Heart left ventricle (tissue), 16 donors: ENCODE results near the gene LAMB1. TPM values are rescaled to one million over a fixed set of nuclear protein-coding genes. Genes with fewer than 3 reads are reported as not detected.

Experiments used
- ATAC-seq, 4 donors: fragments of 200-7000 bp; cut with Tn5 transposase; one replicate each; pipeline ENCODE4 v1.9.1; 2020 to 2022; ENCODE audit warnings: moderate library complexity in 4 of 4, mild to moderate bottlenecking in 3 of 4, moderate number of reproducible peaks in 1 of 4
- DNase-seq, 5 donors: peaks; one replicate each; pipeline ENCODE4 v3.0.0-alpha.2; 2020
- H3K27ac ChIP-seq, 12 donors: fragments of 200-600 bp; sonication (generic) in 4 of 12; one replicate each; pipeline versions ENCODE4 v1.5.0 to v1.8.0; 2016 to 2022; ENCODE audit warnings: mild to moderate bottlenecking in 2 of 12
- H3K27me3 ChIP-seq, 9 donors: fragments of 200-600 bp; sonication (generic) in 2 of 9; one replicate each; pipeline versions ENCODE4 v1.5.1 to v1.8.0; 2016 to 2022; ENCODE audit warnings: mild to moderate bottlenecking in 3 of 9
- H3K36me3 ChIP-seq, 9 donors: fragments of 200-600 bp; sonication (generic) in 2 of 9; one replicate each; pipeline versions ENCODE4 v1.5.0 to v1.8.0; 2018 to 2022; ENCODE audit warnings: mild to moderate bottlenecking in 2 of 9
- H3K4me1 ChIP-seq, 12 donors: fragments of 200-600 bp; sonication (generic) in 4 of 12; one replicate each; pipeline versions ENCODE4 v1.5.0 to v1.8.0; 2016 to 2022; ENCODE audit warnings: mild to moderate bottlenecking in 3 of 12
- H3K4me3 ChIP-seq, 12 donors: fragments of 200-600 bp; sonication (generic) in 4 of 12; one replicate each; pipeline versions ENCODE4 v1.5.0 to v1.8.0; 2017 to 2022; ENCODE audit warnings: mild to moderate bottlenecking in 9 of 12, moderate library complexity in 4 of 12
- H3K9me3 ChIP-seq, 12 donors: fragments of 200-600 bp; sonication (generic) in 4 of 12; one replicate each; pipeline versions ENCODE4 v1.5.0 to v1.8.0; 2016 to 2022; ENCODE audit warnings: mild to moderate bottlenecking in 1 of 12
- POLR2A ChIP-seq, 2 donors: fragments of 450-650 bp; IDR thresholded peaks; one replicate each; pipeline ENCODE4 v1.6.1; 2017; ENCODE audit warnings: antibody characterized with exemption in 2 of 2, mild to moderate bottlenecking in 2 of 2, moderate library complexity in 2 of 2
- WGBS, 4 donors: extraction: QIAGEN DNeasy Blood & Tissue Kit in 2 of 4; methylation state at CpG; one replicate each; pipeline versions ENCODE4 v1.1.5 to v1.1.7; 2013 to 2018; 5-methylcytosine and 5-hydroxymethylcytosine counted together
- intact Hi-C, 10 donors: fragments of 100-400 bp; cut with DNase I; formaldehyde crosslinking; loops; one replicate each; pipeline versions ENCODE4 v1.11.1 to v1.14.2; 2022
- polyA plus RNA-seq, 2 donors: library from polyadenylated mRNA; stranded (reverse); fragments of 200-250 nt; gene quantifications; one replicate each; pipeline ENCODE4 v1.2.3, GENCODE V29; 2013
- total RNA-seq, 9 donors: library from RNA; depleted of rRNA in 2 of 9; stranded (reverse); fragments of >200 nt in 2 of 9; fragmentation: NEBNext Ultra II Directional in 3 of 9; extraction: Animal tissue kit (Norgen Biotek cat#: 25700) in 3 of 9; gene quantifications; one replicate each; pipeline versions ENCODE4 v1.1.0 to v1.2.4, GENCODE V29; 2016 to 2023
- TF ChIP-seq, protein P1 (sequence below), 12 donors: fragments of 200-600 bp; sonication (generic) in 4 of 12; IDR thresholded peaks; one replicate each; pipeline versions ENCODE4 v1.5.0 to v1.8.0; 2018 to 2022; ENCODE audit warnings: antibody characterized with exemption in 12 of 12, mild to moderate bottlenecking in 5 of 12
- donor health status: ischemic (EF 13 %, LVEDD 7.1; RV severe dilation, severe dysfunction).
- donor health status: healthy with polysubstance abuse.
- donor health status: DM: no; HTN: yes; CAD: no.
- donor health status: DM: no; HTN: no; CAD: no.
- donor health status: ischemic (EF 25% LVEDD 6.9; RV normal size, moderate dysfunction).
- donor health status: ischemic (EF 25% LVEDD 5.7; RV mildly dilated, moderate dysfunction).
- donor health status: healthy.
- donor health status: DM: yes; HTN: yes; CAD: no.
- donor health status: ischemic (EF 35%, LVEDD 5.7; RV mildly dilated, moderate dysfunction).
- donor health status: nonischemic (EF 11% LVEDD 7.7; RV severe dilation, severe dysfunction).
- donor health status: DM: yes; HTN: yes; CAD: no.
- donor health status: PGD.
- donor health status: ischemic (EF 29% LVEDD 5.4; RV normal size, mild dysfunction).
- donor health status: nonischemic (EF 23%, LVEDD 6.1; RV moderate dilation, normal function).

Gene LAMB1
- total and polyA plus RNA-seq, 11 donors, result 29.1 to 121 (median 55.9) TPM

DNA sequence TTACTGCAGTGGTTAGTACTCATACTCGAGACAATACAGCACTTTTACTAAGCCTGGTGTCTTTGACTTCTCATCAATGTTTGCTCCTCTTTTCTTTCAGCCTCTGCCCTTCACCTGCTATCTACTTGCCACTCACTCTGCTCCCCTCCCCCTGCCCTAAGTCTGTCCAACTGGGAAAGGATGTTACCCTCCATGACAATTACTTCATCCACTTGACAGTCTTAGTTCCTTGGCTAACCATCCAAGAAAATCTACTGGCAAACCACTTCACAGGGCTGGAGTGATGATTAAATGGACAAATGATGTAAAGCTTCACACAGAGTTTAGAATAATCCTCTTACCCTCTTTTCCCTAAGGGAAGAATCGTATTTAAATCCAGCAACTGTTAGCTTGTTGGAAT, 120.2 kb downstream of the LAMB1 start:
- Histone ChIP-seq H3K9me3 (no peaks in the 10 kb centered on the region), H3K36me3 (no peaks in the 10 kb centered on the region), H3K4me3 (no peak overlapping the region), H3K27me3 (no peaks in the 10 kb centered on the region), H3K27ac (no peak overlapping the region), H3K4me1 (peaks cover 0 to 4% (median 0%) of the 10 kb centered on the region in 12 donors)
- ATAC-seq, result no peak
- TF ChIP-seq, protein P1, sequence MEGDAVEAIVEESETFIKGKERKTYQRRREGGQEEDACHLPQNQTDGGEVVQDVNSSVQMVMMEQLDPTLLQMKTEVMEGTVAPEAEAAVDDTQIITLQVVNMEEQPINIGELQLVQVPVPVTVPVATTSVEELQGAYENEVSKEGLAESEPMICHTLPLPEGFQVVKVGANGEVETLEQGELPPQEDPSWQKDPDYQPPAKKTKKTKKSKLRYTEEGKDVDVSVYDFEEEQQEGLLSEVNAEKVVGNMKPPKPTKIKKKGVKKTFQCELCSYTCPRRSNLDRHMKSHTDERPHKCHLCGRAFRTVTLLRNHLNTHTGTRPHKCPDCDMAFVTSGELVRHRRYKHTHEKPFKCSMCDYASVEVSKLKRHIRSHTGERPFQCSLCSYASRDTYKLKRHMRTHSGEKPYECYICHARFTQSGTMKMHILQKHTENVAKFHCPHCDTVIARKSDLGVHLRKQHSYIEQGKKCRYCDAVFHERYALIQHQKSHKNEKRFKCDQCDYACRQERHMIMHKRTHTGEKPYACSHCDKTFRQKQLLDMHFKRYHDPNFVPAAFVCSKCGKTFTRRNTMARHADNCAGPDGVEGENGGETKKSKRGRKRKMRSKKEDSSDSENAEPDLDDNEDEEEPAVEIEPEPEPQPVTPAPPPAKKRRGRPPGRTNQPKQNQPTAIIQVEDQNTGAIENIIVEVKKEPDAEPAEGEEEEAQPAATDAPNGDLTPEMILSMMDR (IDR thresholded peaks at IDR 0.05), result no peak
- TF ChIP-seq POLR2A (IDR thresholded peaks at IDR 0.05), result no peak
- intact Hi-C loops, result no loop called here
- WGBS, 4 donors, result 75 to 81% (median 79%) methylated on average over 2 of the region's 2 CpGs
- DNase-seq, result no peak

DNA sequence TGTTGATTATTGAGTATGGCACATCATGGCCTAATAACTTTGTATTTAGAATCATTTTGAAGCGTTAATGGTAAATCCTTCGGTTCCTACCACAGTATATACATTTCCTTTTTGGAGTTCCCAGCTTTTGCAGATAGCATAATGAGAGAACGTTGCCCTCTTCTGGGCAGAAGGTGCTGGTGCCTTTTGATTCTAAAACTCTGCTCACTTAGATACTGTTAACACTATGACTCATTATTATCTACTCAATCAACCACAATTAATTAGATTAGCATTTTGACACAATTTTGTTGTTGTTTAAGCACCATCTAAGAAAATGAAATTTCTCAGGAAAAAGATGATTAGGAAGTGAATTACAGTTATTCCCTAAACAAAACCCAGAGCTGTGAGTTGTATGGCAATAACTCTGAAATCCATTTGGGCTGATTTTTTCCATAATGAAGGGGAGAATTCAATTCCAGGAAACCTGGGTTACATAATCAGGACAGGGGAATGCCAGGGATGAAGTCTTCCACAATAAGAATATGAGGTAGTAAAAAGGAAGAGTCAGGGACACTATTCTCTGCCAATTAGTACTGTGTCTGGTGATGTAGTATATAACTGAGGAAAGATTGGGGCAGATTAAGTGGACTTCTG, 123.4 kb downstream of the LAMB1 start:
- intact Hi-C loops, result loop anchor here in 9 of 10 donors (2.0 to 10.0 kb wide), 9 partner anchors 265 to 935 kb away; partner anchors contain the start of genes COG5 (in 1 of the 9) and DUS4L (in 1 of the 9)

DNA sequence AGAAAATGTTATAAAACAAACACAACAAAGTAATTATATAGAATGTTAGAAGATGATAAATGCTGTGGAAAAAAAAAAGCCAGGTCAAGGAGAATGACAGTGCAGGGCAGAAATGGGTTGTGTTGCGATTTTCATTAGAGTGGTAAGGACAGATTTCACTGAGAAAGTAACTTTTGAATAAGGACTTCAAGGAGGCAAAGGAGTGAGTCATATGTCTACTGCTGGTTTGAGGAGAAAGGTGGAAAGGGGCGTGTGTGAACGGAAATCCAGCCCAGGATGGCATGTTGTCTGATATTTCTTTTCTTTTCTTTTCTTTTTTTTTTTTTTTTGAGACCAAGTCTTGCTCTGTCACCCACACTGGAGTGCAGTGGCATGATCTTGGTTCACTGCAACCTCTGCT, 124.3 kb downstream of the LAMB1 start:
- ATAC-seq (no peak), DNase-seq (no peak)
- H3K4me3 ChIP-seq, result no peak overlapping the region
- TF ChIP-seq, protein P1 (IDR thresholded peaks at IDR 0.05), result no peak
- TF ChIP-seq POLR2A (IDR thresholded peaks at IDR 0.05), result no peak
- no peaks in the 10 kb centered on the region for H3K36me3 ChIP-seq
- intact Hi-C loops, result loop anchor here in 9 of 10 donors (2.0 to 10.0 kb wide), 9 partner anchors 266 to 934 kb away; partner anchors contain the start of genes COG5 (in 1 of the 9) and DUS4L (in 1 of the 9)
- no peak overlapping the region for H3K27ac ChIP-seq
- H3K4me1 ChIP-seq, result peaks cover 0 to 20% (median 0%) of the 10 kb centered on the region in 12 donors
- 75 to 86% (median 80%) methylated on average over 3 of the region's 3 CpGs for WGBS, 4 donors
- H3K27me3 ChIP-seq, result no peaks in the 10 kb centered on the region
- no peaks in the 10 kb centered on the region for H3K9me3 ChIP-seq

More for the DNA sequence above, 123.4 kb downstream of the LAMB1 start:
- ATAC-seq (peak in 3 of 4 donors; percentile 77 to 85 (median 79)), DNase-seq (no peak)
- H3K27ac ChIP-seq, result no peak overlapping the region
- no peaks in the 10 kb centered on the region for H3K27me3 ChIP-seq
- no peak overlapping the region for H3K4me3 ChIP-seq
- no peaks in the 10 kb centered on the region for H3K9me3 ChIP-seq
- no peaks in the 10 kb centered on the region for H3K36me3 ChIP-seq
- TF ChIP-seq, protein P1 (IDR thresholded peaks at IDR 0.05), result peak; percentile 59 to 90 (median 68)
- no peak for TF ChIP-seq POLR2A (IDR thresholded peaks at IDR 0.05)
- WGBS, 4 donors, result 1 to 6% (median 3%) methylated on average over 3 of the region's 3 CpGs
- H3K4me1 ChIP-seq, result peaks cover 0 to 20% (median 0%) of the 10 kb centered on the region in 12 donors

DNA sequence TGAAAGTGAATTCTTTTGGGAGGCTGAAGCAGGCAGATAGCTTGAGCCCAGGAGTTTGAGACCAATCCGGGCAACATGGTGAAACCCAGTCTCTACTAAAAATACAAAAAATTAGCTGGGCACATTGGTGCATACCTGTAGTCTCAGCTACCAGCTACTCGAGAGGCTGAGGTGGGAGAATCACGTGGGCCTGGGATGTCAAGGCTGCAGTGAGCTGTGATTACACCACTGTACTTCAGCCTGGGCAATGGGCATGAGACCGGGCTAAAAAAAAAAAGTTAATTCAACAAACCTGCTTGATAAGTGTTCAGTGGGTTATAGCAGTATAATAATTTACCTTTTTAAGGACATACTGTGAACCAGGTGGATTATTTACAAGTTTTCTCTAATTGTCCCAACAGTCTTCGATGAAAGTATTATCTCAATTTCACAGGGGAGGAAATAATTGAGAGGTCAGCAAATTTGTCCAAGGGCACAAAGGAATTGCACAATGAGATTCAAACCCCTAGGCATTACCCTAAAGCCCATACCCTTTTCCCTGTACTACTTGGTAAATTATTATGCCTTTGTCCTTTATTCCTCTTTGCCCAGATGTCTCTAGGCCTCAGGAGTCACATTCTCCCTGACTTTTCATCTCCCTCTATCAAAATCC, 125.1 kb downstream of the LAMB1 start:
- Histone ChIP-seq H3K27me3 (no peaks in the 10 kb centered on the region), H3K9me3 (no peaks in the 10 kb centered on the region), H3K27ac (no peak overlapping the region), H3K4me1 (peaks cover 0 to 20% (median 0%) of the 10 kb centered on the region in 12 donors), H3K4me3 (no peak overlapping the region), H3K36me3 (no peaks in the 10 kb centered on the region)
- WGBS, 4 donors, result 85 to 92% (median 88%) methylated on average over 5 of the region's 5 CpGs
- TF ChIP-seq, protein P1 (IDR thresholded peaks at IDR 0.05), result no peak
- no peak for TF ChIP-seq POLR2A (IDR thresholded peaks at IDR 0.05)
- ATAC-seq (no peak), DNase-seq (no peak)
- intact Hi-C loops, result loop anchor here in 9 of 10 donors (2.0 to 10.0 kb wide), 9 partner anchors 267 to 933 kb away; partner anchors contain the start of genes COG5 (in 1 of the 9) and DUS4L (in 1 of the 9)
